NCI-H2081 treated with DMSO at 0.1 percent for 48 hours (cell line): ENCODE measurements around the gene GNPTAB.

Source experiments
- DNase-seq: peaks from one replicate; lab custom pipeline; 2025; lab: John Stamatoyannopoulos, UW

GNPTAB gene

DNA sequence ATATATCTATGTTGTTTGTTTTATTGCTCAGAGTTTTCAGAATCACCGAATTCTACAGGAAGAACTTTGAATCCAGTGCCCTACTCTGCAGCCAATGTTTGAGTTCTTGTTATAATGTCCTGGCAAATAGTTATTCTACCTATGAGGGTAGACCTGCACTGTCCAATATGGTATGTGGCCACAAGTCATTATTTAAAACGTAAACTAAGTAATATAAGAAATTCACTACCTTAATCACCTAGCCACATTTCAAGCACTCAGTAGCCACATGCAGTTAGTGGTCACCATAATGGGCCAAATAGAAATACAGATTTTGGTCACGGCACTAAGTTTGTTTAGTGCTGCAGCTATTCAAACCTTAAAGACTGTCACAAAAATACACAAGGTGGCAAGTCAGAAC, 26.4 kb downstream of the GNPTAB start:
- no peak for DNase-seq

DNA sequence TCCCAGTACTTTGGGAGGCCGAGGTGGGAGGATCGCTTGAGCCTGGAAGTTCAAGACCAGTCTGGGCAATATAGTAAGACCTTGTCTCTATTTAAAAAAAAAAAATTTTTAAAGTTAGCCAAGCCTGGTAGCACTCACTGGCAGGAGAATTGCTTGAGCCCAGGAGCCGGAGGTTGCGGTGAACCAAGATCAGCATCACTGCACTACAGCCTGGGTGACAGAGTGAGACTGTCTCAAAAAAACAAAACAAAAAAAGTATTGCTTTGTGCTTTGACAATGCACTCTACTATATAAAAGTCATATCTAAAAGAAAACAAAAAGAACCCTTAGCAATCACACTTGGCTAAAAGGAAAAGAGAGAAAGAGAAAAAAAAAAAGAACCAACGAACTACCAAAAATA, 26.8 kb downstream of the GNPTAB start:
- no peak for DNase-seq

DNA sequence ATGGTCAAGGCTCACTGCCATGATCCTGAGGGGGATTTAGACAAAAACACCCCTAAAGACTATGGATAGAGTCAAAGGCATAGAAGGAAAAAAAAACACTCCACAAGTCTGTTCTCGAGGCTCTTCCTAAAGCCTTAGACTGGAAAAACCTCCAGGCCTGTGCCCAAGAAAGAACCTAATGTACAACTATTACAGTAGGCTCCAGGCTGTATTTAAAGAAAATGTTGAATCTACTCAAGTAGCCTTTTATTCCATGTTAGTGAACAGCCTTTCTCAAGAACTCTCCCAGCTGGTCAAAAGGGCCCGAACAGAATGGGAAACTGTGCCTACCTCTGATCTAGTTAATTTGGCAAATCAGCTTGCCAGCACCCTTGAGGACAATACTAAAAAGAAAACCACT, 28.3 kb downstream of the GNPTAB start:
- DNase-seq, result no peak

DNA sequence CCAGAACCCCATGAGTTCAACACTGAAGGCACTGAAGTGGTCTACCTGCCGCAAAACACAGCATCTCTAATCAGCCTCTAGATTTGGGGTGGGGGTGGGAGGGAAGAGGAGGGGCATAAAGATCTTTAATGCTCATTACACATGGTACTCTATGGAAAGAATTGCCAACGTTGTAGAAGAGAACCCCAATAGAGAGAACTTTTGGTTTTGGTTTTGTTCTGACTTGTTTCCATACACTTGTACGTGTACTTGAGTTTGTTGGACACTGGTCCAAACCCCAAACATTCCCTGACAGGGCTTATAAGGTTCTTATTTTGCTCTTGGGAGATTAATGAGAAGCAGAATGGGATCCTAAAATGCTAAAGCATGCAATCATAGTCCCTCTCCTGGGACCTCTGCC, 31.0 kb downstream of the GNPTAB start:
- DNase-seq, result no peak

DNA sequence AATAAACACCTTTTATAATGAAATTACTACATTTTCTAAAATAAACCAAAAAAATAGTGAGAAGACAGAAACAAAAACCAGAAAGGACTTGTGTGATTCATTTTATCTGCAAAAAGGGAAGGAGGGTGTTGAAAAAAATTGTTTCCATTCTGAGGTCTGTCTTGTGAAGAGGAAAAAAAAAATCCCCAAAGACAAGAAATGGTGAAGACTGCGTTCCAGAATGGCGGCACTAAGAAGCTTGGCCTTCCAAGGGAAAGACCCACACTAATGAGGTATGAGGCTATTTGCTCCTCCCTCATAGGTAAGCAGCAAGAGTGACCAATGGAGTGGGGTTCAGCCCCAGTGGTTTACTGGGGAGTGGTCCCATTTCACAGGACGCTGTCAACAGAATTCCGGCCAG, 35.0 kb downstream of the GNPTAB start:
- no peak for DNase-seq

DNA sequence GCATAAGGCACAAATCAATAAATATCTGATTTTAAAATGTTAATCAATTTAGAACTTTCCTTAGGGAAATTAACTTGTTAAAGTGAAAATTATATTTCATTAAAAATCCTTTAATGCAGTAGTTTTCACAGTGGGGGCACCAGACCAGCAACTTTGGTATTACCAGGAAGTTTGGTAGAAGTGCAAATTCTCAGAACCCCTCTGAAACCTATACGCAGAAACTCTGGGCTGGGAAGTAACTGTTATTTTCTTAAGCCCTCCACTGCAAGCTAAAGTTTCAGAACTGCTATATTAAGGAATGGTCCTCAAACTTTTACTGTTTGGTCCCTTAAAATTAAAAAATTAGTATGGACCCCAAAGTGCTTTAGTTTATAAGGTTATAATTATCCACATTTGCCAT, 35.7 kb downstream of the GNPTAB start:
- DNase-seq, result no peak

DNA sequence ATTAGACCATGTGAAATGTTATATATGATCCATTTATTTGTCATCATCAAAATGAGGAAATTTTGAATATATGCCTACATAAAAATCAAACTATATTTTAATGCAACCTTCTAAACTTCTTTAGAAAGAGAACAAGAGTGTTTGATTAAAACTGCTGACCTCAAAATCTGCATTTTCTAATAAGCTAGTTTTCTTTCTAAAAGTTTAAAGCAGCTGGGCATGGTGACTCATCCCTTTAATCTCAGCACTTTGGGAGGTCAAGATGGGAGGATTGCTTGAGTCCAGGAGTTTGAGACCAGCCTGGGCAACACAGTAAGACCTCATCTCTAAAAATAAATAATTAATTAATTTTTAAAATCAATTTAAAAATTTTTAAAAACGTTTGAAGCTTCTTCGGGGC, 36.2 kb downstream of the GNPTAB start:
- no peak for DNase-seq

DNA sequence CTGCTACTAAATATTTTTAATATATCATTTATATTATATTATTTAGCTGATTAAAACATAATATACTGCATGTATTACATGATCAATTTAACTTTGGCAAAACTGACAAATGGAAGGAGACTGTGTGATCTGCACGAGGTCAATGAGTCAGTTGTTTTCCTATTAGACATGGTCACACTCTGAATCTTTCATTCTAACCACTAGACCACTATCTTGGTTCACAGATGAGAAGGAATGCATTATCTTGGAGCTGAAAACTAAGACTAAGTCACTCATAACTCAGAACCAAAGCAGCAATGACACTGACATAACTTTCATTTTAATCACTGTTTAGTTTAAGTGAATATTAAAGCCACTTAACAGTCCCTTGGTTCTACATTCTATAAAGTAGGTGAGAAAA, 37.4 kb downstream of the GNPTAB start:
- DNase-seq, result no peak

DNA sequence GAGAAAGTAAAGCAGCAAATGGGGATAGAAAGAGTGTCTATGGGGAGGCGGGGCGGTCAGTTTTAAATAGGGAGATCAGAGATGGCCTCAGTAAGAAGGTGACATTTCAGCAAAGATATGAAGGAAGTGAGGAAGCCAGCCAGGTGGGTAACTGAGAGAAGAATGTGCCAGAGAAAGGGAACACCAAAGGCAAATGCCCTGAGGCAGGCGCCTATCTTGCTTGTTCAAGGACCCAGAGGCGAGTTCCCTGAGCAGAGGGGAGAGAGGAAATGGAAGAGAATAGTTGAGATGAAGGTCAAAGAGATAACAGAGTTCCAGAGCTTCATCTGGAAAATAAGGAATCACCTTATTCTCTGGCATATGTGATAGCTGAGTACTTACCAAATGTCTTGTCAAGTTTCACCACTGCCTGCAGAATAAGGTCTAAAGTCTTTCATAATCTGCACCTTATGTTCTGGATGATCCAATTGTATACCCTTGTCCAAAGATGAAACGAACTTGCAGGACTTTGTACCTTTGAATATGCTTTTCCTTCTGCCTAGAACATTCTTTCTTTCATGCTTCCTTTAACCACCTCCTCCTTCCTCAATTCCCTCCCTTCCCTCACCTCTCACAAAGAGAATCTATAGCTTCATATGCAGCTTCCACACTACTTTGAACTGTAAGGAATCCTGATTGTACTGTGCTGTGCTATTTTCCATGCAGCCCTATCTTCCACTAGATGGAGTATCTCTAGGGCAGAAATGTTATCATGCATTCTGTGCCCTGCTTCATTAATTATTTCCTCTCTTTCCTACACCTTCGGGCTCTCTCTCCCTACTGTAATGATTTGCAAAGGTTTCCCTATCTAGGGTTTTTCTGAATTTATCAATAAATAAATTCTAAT, 38.5 kb downstream of the GNPTAB start:
- no peak for DNase-seq

DNA sequence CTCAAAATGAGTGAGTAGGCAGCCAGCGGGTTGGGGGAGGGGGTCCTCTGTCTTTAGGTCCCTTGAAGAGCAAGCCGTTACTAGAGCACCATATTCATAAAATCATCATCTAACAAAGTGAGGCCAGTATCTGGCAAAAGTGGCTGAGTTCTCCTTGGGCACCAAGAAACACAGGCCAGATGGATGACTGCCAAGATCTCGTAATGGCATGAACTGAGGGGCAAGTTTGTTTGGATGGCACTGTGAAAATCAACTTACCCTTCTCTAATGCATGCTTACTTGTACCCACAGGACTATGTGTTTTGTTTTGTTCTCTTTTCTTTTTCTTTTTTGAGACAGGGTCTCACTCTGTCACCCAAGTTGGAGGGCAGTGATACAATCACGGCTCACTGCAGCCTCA, 41.6 kb downstream of the GNPTAB start:
- DNase-seq, result no peak

DNA sequence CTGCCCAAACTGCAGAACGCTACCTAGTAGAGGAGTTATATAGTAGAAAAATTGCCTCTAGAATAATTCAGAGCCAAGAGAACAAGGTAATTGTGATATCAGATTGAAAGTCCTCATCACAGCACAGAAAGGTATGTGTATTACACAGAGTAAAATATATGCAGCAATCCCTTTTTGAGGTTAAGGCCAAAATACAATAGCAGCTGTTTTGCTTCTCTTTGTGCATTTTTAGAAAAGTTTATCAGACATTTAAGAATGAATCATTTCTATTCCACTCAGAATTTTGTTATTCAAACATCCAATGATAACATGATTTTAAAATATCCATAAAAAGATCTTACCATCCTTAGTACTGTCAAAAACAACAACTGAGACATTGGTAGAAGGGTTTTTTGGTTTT, 45.1 kb downstream of the GNPTAB start:
- no peak for DNase-seq

DNA sequence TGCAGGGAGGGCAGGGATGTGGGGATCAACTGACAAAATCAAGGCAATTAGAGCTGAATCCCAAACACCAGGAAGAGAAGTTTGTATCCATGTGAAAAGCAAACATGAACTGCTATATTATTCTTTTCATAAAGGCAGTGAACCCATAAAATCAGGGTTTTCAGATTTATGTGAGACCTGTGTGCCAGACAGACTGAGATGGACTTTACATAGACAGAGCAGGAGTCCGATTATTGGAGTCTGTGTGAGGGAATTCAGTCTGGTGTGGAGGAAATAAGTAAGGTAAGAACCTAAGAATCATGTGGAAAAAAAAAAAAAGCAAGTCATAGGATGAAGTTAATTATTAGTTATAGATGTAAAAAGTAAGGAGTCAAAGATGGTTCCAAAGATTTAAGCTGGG, 46.4 kb downstream of the GNPTAB start:
- DNase-seq, result no peak

DNA sequence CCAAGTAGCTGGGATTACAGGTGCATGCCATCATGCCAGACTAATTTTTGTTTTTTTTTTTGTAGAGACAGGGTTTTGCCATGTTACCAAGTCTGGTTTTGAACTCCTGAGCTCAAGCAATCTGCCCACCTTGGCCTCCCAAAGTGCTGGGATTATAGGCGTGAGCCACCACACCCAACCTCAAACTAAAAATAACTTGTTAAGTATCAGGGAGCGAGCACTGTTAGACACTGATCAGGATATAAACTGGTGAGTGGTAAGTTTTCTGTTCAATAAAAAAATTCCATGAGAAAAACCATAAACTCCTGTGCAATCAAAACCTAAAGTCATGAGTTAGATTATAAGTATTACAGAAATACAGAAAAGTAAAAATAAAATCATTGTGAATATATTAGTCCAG, 46.9 kb downstream of the GNPTAB start:
- no peak for DNase-seq

DNA sequence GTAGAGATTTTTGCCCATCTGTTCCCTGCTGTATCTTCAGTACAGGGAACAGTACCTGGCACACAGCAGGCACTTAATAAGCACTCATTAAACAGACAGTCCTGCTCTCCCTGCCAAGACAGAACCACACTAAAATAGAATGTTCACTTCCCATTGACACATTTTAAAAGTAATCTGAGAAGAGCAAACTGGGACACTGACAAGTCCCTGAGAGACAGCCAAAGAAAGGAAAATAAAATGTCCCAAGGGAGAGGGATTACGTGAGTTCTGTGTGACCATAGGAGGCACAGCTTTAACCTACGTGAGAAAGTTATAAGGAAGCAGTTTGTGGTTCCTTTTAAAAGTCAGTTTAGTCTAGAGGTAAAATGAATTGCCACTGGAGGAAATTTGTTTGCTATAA, 47.6 kb downstream of the GNPTAB start:
- no peak for DNase-seq

DNA sequence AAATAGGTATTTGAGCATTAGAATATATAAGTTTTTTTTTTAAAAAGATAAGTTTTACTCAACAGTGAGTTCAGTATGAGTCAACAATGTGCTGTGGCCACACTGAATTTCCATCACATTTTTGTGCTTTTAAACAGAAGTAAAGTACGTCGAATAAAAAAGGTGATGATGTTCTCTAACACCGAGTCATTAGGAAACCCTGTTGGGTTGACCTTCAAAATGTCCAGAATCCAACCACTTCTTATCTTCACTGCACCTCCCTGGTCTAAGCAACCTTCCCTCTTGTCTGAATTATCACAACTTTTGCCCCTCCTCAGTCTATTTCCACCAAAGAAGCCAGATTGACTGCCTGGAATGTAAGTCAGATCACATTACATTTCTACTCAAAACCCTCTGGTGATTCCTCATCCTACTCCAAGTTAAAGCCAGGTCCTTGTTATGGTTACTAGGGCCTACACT, 48.5 kb downstream of the GNPTAB start:
- no peak for DNase-seq

DNA sequence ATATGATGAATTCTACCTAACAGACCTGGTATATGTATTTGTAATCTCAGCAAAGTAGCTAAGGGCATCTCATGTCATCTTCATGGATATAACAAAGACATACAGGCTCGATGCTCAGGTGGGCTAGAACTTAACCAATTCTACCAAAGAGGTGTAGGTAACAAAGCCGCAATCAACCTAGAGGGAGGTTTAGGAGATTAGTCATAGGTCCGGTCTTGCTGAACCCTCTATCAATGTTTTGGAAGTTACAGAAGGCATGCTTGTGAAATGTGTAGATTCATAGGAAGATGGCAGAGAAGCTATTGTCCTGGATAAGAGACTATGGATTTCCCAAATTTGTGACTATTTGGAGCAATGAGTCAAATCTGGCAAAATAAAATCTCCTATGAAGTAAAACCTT, 48.9 kb downstream of the GNPTAB start:
- DNase-seq, result no peak

DNA sequence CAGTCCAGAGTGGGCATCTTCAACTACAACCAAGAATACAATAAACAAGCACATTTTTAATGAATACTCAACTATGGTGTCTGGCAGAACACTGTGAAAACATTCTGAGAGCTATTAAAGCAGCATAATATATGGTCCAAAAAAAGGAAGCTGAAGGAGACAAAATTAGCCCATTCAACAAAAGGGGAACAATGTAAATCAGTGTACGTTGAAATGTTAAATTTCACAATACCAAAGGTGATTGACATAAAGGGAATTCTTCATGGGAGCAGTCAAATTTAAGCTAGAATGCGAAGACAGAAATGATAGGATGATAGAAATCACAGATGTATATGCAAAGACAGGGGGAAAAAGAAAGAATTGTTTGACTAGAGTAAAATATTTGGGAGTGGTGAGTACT, 50.2 kb downstream of the GNPTAB start:
- DNase-seq, result no peak

DNA sequence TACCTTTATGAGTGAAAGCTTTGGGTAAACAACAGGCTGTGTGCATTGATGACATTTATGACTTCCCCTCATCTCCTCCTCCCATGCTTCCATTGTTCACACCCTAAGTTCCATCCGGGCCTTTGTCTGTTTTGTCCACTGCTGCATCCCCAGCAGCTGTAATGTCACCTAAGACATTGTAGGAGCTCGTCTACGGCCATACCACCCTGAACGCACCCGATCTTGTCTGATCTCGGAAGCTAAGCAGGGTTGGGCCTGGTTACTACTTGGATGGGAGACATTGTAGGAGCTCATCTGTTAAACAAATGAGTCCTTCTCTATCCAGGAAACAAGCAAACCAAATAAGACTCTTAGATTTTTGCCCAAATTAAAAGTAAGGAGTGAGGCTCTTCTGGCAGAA, 51.1 kb downstream of the GNPTAB start:
- no peak for DNase-seq

DNA sequence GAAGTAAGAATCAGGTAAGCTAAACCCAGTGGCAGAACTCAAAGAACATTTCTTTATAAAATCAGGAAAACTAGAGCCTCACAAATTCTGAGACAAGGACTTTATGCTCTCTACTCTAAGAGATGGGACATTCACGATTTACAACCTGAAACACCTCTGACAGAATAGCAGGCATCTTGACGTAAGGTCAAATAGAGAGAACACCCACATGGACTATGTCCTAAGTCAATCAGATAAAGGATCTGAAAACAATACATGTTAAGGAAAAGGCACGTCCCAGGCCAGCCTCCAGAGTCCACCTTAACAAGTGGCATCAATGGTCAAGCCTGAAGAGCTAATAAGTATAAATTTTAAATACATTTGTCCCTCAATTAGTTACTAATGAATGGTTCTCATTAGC, 51.6 kb downstream of the GNPTAB start:
- DNase-seq, result no peak

DNA sequence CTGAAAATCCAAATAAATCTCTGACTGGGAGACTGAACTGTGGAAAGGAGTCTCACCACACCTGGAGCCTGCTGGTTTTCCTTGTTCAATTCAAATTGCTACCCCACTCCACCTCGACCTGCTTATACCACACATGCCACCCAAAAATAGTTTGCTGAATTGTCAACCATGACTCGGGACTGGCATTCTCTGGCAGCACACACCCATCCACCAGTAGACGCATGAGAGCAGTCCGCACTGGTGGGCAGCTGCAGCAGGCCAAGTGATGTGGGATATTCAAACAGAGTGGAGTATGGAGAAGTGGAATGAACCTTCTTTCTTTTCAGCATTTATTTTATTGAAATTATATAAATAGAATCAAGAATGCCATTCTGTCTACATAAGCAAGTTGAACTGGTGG, 52.8 kb downstream of the GNPTAB start:
- no peak for DNase-seq

DNA sequence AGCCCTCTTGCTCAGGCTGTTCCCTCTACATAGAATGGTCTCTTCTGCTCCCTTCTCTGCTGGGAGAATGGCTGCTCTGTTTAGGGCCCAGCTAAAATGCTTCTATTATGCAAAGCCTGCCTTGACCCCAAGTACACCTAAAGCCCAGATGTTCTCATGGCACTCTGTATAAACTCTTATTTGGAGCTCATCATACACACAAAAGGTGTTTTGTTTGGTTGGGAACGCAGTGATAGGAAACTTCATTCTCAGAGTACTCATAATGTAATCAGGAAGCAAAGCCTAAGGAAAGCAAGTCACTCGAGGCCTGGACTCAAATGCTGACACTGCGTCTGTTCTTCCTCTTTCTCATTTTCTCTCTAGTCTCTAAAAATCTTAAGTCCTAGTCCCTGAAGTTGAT, 53.3 kb downstream of the GNPTAB start:
- DNase-seq, result no peak

DNA sequence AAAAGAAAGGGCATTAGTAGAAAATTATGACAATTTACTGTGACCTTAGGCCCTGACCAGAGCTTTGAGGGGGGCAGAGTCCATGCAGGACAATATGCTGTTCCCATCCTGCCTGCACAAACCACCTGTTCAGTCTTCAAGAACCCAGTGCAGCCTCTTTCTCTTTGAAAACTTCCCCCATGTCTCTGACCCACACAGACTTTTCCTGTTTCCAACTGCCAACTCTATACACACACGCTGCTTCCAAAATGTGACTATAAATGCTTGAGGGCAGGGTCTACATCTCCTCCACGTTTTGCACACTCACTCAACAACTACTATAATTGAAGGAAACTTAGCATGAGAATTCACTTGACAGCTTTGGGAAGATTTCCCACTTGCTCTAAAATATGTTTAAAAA, 54.9 kb downstream of the GNPTAB start:
- no peak for DNase-seq

DNA sequence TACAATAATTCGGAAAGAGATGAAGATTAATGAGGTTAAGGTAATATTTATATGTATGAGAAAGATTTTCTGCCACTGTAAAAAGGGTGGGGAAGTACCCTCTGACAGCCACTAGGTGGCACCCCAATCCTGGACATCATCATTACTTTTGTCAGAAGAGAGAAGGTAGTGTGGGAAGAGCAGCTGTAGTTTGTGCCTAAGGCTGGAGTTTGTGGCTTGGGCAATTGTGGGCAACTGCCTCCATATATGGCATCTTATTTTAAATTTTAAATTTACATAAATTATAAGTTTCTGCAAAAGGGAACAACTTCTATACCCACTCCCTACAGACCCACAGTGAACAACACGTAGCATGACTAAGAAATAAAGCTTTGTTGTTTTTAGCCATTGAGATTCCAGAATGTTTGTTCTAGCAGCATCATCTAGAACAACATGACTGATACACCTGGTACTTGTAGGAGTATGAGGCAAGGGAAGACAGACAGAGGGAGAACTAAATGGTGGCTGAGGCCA, 57.1 kb downstream of the GNPTAB start:
- peak; percentile 14 for DNase-seq
